NCI-H1694 treated with DMSO at 0.1 percent for 48 hours (cell line): ENCODE data around the gene RALA.
A peak's percentile ranks its signal among the peaks of the same experiment; 100 is the strongest.

Experiments
- DNase-seq: peaks from one replicate; lab custom pipeline; 2025; lab: John Stamatoyannopoulos, UW

Gene RALA

GRCh38 chr7:39623047-39623731 lies at the start of gene RALA:
RALA (plus strand) TSS chr7:39623572; CDS start chr7:39686668, 63,096 bp downstream.
- DNase-seq: peak; percentile 71

- no peak for DNase-seq
Measured at GRCh38 chr7:39574673-39575349, 48.6 kb upstream of the RALA start.

- DNase-seq: no peak
Measured at GRCh38 chr7:39577229-39577874, 46.0 kb upstream of the RALA start.

- DNase-seq: peak; percentile 90
Measured at GRCh38 chr7:39580149-39580874, 43.1 kb upstream of the RALA start.

- no peak for DNase-seq
Measured at GRCh38 chr7:39582536-39582935, 40.8 kb upstream of the RALA start.

GRCh38 chr7:39583539-39583938 lies 39.8 kb upstream of the RALA start:
- DNase-seq: no peak

- no peak for DNase-seq
Measured at GRCh38 chr7:39587393-39587792, 36.0 kb upstream of the RALA start.

GRCh38 chr7:39588416-39588815 lies 35.0 kb upstream of the RALA start:
- DNase-seq: no peak

GRCh38 chr7:39589323-39590111 lies 33.9 kb upstream of the RALA start:
- DNase-seq: no peak

- DNase-seq: no peak
Measured at GRCh38 chr7:39592586-39592985, 30.8 kb upstream of the RALA start.

- DNase-seq: no peak
Measured at GRCh38 chr7:39594988-39595620, 28.3 kb upstream of the RALA start.

GRCh38 chr7:39602351-39602750 lies 21.0 kb upstream of the RALA start:
- no peak for DNase-seq

- DNase-seq: no peak
Measured at GRCh38 chr7:39603924-39604323, 19.4 kb upstream of the RALA start.

GRCh38 chr7:39605087-39605486 lies 18.3 kb upstream of the RALA start:
- no peak for DNase-seq

GRCh38 chr7:39606352-39606751 lies 17.0 kb upstream of the RALA start:
- DNase-seq: no peak

- DNase-seq: no peak
Measured at GRCh38 chr7:39606941-39607340, 16.4 kb upstream of the RALA start.

- DNase-seq: no peak
Measured at GRCh38 chr7:39607865-39608264, 15.5 kb upstream of the RALA start.

- DNase-seq: no peak
Measured at GRCh38 chr7:39608278-39608677, 15.1 kb upstream of the RALA start.

GRCh38 chr7:39609113-39609934 lies 14.0 kb upstream of the RALA start:
- DNase-seq: no peak

- no peak for DNase-seq
Measured at GRCh38 chr7:39609935-39610263, 13.5 kb upstream of the RALA start.

GRCh38 chr7:39613577-39613976 lies 9.8 kb upstream of the RALA start:
- no peak for DNase-seq
